Breast epithelium (tissue), 4 donors: ENCODE results near the gene KIF5A. TPM values are rescaled to one million over a fixed set of nuclear protein-coding genes. Genes with fewer than 3 reads are reported as not detected.
"Not testable (repeated sequence)": the region's sequence is repeated elsewhere in the genome, so short reads cannot be mapped to it uniquely, and the experiment has no call there.

Experiments used
- DNase-seq, 2 donors: peaks; one replicate each; pipeline ENCODE4 v3.0.0-alpha.2; 2019; ENCODE audit warnings: low spot score in 2 of 2
- H3K27ac ChIP-seq, 2 donors: fragments of 200-600 bp; sonication (generic) in 1 of 2; one replicate each; pipeline ENCODE4 v1.5.1; 2016 to 2019; ENCODE audit warnings: mild to moderate bottlenecking in 1 of 2
- H3K27me3 ChIP-seq, 2 donors: fragments of 200-600 bp; sonication (generic) in 1 of 2; one replicate each; pipeline versions ENCODE4 v1.5.1 to v1.6.0; 2017 to 2019; ENCODE audit warnings: control low read depth in 1 of 2, mild to moderate bottlenecking in 1 of 2
- H3K36me3 ChIP-seq: fragments of 200-600 bp; one replicate; pipeline ENCODE4 v1.5.1; 2019
- H3K4me1 ChIP-seq, 2 donors: fragments of 200-600 bp; sonication (generic); one replicate each; pipeline ENCODE4 v1.5.1; 2016 to 2019; ENCODE audit warnings: control low read depth in 1 of 2
- H3K4me3 ChIP-seq, 3 donors: fragments of 200-600 bp; sonication (generic); 1 replicate in 2 of 3; 2 replicates in 1 of 3; pipeline ENCODE4 v1.5.1; 2016 to 2019; ENCODE audit warnings: mild to moderate bottlenecking in 3 of 3, moderate library complexity in 2 of 3
- H3K9me3 ChIP-seq, 2 donors: fragments of 200-600 bp; sonication (generic) in 1 of 2; one replicate each; pipeline ENCODE4 v1.5.1; 2016 to 2019; ENCODE audit warnings: control low read depth in 1 of 2
- CTCF ChIP-seq, 3 donors: fragments of 450-650 bp; IDR thresholded peaks; one replicate each; pipeline ENCODE4 v1.5.1; 2016 to 2017; ENCODE audit warnings: antibody characterized with exemption in 3 of 3, mild to moderate bottlenecking in 3 of 3, moderate library complexity in 3 of 3
- POLR2A ChIP-seq: fragments of 450-650 bp; IDR thresholded peaks from one replicate; pipeline ENCODE4 v1.6.1; 2016; ENCODE audit warnings: antibody characterized with exemption, mild to moderate bottlenecking, moderate library complexity
- POLR2AphosphoS5 ChIP-seq, 3 donors: sonication (generic); formaldehyde crosslinking; IDR thresholded peaks; one replicate each; pipeline ENCODE4 v1.6.1; 2017; ENCODE audit warnings: antibody characterized with exemption in 3 of 3
- intact Hi-C: fragments of 100-400 bp; cut with DNase I; formaldehyde crosslinking; loops from one replicate; pipeline ENCODE4 v1.15.1; 2023; ENCODE audit warnings: low total_unique reads
- total RNA-seq, 3 donors: library from RNA; depleted of rRNA; stranded (reverse); fragments of >200 nt; gene quantifications; one replicate each; pipeline ENCODE4 v1.1.0, GENCODE V29; 2016

KIF5A gene
- 1 to 10 TPM in 1 of 3 donors, under 1 TPM in 1, not detected in 1; 0.98 to 1.2 TPM for total RNA-seq

- no peak within 1 kb of the TSS for H3K27ac ChIP-seq
- intact Hi-C loops, result no loop called here
- no peak for TF ChIP-seq CTCF (IDR thresholded peaks at IDR 0.05)
- TF ChIP-seq POLR2A, result no peak
- TF ChIP-seq POLR2AphosphoS5 (IDR thresholded peaks at IDR 0.05), result no peak
- no peaks in the 10 kb centered on the region for H3K36me3 ChIP-seq
- peaks cover 0 to 11% of the 10 kb centered on the region in 2 donors for H3K27me3 ChIP-seq
- H3K4me3 ChIP-seq, result peak within 1 kb of the TSS; percentile 16 to 74 (median 53)
- no peaks in the 10 kb centered on the region for H3K9me3 ChIP-seq
- DNase-seq, result no peak
- H3K4me1 ChIP-seq, result peaks cover 6 to 7% of the 10 kb centered on the region in 2 donors
Measured at GRCh38 chr12:57549909-57550640, at the start of gene KIF5A. TSS of gene KIF5A (plus strand) at chr12:57550044. CDS start at chr12:57550272, 228 bp downstream.

DNA sequence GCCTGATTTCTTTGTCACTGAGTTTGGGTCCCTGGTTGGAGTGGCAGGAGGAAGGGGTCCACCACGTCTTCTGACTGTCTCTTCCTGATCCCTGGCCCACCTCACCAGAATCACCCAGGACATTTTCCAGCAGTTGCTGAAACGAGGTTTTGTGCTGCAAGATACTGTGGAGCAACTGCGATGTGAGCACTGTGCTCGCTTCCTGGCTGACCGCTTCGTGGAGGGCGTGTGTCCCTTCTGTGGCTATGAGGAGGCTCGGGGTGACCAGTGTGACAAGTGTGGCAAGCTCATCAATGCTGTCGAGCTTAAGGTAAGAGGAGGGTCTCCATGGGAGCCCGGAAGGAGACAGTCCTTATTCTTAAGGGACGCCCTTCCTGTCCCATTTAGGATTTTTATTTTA is 49.6 kb upstream of the KIF5A start:
- TF ChIP-seq POLR2AphosphoS5 (IDR thresholded peaks at IDR 0.05), result no peak
- no peak for TF ChIP-seq POLR2A
- TF ChIP-seq CTCF (IDR thresholded peaks at IDR 0.05), result no peak
- Histone ChIP-seq H3K9me3 (no peaks in the 10 kb centered on the region), H3K27ac (no peak overlapping the region), H3K4me1 (no peaks in the 10 kb centered on the region), H3K36me3 (no peaks in the 10 kb centered on the region), H3K4me3 (no peak overlapping the region), H3K27me3 (no peaks in the 10 kb centered on the region)
- no peak for DNase-seq
- intact Hi-C loops, result no loop called here

DNA sequence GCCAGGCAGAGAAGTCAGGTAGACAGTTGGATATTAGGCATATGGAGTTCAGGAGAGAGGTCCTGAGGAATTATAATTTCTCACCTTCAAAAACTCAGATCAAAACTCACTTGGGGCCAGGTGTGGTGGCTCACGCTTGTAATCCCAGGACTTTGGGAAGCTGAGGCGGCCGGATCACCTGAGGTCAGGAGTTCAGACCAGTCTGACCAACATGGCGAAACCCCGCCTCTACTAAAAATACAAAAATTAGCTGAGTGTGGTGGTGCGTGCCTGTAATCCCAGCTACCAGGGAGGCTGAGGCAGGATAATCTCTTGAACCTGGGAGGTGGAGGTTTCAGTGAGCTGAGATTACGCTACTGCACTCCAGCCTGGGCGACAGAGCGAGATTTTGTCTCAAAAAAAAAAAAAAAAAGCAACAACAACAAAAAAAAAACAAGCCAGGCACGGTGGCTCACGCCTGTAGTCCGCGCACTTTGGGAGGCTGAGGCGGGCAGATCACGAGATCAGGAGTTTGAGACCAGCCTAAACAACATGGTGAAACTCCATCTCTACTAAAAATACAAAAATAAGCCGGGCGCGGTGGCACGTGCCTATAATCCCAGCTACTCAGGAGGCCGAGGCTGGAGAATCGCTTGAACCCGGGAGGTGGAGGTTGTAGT is 47.4 kb upstream of the KIF5A start:
- DNase-seq, H3K4me3 ChIP-seq, intact Hi-C loops, H3K36me3 ChIP-seq, H3K4me1 ChIP-seq, H3K9me3 ChIP-seq, H3K27ac ChIP-seq, H3K27me3 ChIP-seq: not testable (repeated sequence)

DNA sequence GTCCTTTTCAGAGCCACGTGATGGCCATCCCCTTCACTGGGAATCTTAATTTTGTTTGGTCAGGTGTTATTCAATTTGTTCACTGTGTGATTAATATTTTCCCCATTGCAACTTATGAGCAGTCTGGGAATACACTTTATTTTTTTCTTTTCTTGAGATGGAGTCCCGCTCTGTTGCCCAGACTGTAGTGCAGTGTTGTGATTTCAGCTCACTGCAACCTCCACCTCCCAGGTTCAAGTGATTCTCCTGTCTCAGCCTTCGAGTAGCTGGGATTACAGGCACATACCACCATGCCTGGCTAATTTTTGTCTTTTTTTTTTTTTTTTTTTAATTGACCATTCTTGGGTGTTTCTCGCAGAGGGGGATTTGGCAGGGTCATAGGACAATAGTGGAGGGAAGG is 43.3 kb upstream of the KIF5A start:
- DNase-seq, H3K27me3 ChIP-seq, intact Hi-C loops, H3K36me3 ChIP-seq, H3K27ac ChIP-seq, H3K9me3 ChIP-seq, H3K4me1 ChIP-seq, H3K4me3 ChIP-seq: not testable (repeated sequence)

DNA sequence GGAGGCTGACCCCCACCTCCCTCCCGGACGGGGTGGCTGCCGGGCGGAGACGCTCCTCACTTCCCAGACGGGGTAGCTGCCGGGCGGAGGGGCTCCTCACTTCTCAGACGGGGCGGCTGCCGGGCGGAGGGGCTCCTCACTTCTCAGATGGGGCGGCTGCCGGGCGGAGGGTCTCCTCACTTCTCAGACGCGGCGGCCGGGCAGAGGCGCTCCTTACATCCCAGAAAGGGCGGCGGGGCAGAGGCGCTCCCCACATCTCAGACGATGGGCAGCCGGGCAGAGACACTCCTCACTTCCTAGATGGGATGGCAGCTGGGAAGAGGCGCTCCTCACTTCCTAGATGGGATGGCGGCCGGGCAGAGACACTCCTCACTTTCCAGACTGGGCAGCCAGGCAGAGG is 42.0 kb upstream of the KIF5A start:
- H3K4me3 ChIP-seq, H3K9me3 ChIP-seq, DNase-seq, H3K4me1 ChIP-seq, H3K36me3 ChIP-seq, H3K27ac ChIP-seq, intact Hi-C loops, H3K27me3 ChIP-seq: not testable (repeated sequence)

- no peak for DNase-seq
Measured at GRCh38 chr12:57511161-57511560, 38.7 kb upstream of the KIF5A start.

More at GRCh38 chr12:57511161-57511560, 38.7 kb upstream of the KIF5A start:
- Histone ChIP-seq H3K4me3 (no peak overlapping the region), H3K27me3 (no peaks in the 10 kb centered on the region), H3K27ac (no peak overlapping the region), H3K36me3 (peaks cover 6% of the 10 kb centered on the region), H3K4me1 (no peaks in the 10 kb centered on the region), H3K9me3 (no peaks in the 10 kb centered on the region)
- TF ChIP-seq CTCF (IDR thresholded peaks at IDR 0.05) (no peak), POLR2AphosphoS5 (IDR thresholded peaks at IDR 0.05) (no peak), POLR2A (no peak)
- intact Hi-C loops, result no loop called here
